Glutamatergic neuron (in vitro differentiated cells): ENCODE measurements around the gene VTCN1. TPM values are rescaled to one million over a fixed set of nuclear protein-coding genes. Genes with fewer than 3 reads are reported as not detected.

Experiments used
- DNase-seq: peaks from one replicate; pipeline ENCODE4 v3.0.0; 2022
- H3K27ac Mint-ChIP-seq: one replicate; pipeline ENCODE4 v1.8.0; 2020; ENCODE audit warnings: mild to moderate bottlenecking, mixed read lengths, inconsistent platforms; ENCODE audit not compliant: unreplicated experiment
- H3K27me3 Mint-ChIP-seq: one replicate; pipeline ENCODE4 v1.8.0; 2020; ENCODE audit warnings: mild to moderate bottlenecking, moderate library complexity, mixed read lengths, inconsistent platforms; ENCODE audit not compliant: unreplicated experiment
- H3K36me3 Mint-ChIP-seq: one replicate; pipeline ENCODE4 v1.8.0; 2020; ENCODE audit warnings: mild to moderate bottlenecking, mixed read lengths, inconsistent platforms; ENCODE audit not compliant: unreplicated experiment
- H3K4me1 Mint-ChIP-seq: one replicate; pipeline ENCODE4 v1.8.0; 2020; ENCODE audit warnings: mild to moderate bottlenecking, low read depth, mixed read lengths, inconsistent platforms; ENCODE audit not compliant: unreplicated experiment
- H3K4me3 Mint-ChIP-seq: one replicate; pipeline ENCODE4 v1.8.0; 2020; ENCODE audit warnings: mild to moderate bottlenecking, mixed read lengths, inconsistent platforms; ENCODE audit not compliant: unreplicated experiment
- H3K9me3 Mint-ChIP-seq: one replicate; pipeline ENCODE4 v1.8.0; 2020; ENCODE audit warnings: mild to moderate bottlenecking, moderate library complexity, mixed read lengths, inconsistent platforms; ENCODE audit not compliant: unreplicated experiment
- CTCF ChIP-seq: fragments of 200-600 bp; sonication (generic); IDR thresholded peaks from one replicate; pipeline ENCODE4 v1.5.0; 2021; ENCODE audit not compliant: partially characterized antibody, unreplicated experiment
- total RNA-seq: library from RNA; stranded (reverse); fragmentation: NEBNext Ultra II Directional; extraction: Animal tissue kit (Norgen Biotek cat#: 25700); gene quantifications from one replicate; pipeline ENCODE4 v1.2.1, GENCODE V29; 2021; ENCODE audit not compliant: unreplicated experiment

VTCN1 gene
- total RNA-seq, 1 donor from 2014 or later = not detected

- Mint-ChIP-seq H3K4me1 (no peaks in the 10 kb centered on the region), H3K36me3 (no peaks in the 10 kb centered on the region), H3K9me3 (peaks cover 3% of the 10 kb centered on the region), H3K4me3 (no peak overlapping the region), H3K27me3 (peaks cover 2% of the 10 kb centered on the region), H3K27ac (no peak overlapping the region)
- TF ChIP-seq CTCF = no peak
- DNase-seq = no peak
Observed at GRCh38 chr1:117188170-117188815, 22.4 kb downstream of the VTCN1 start.

- Mint-ChIP-seq H3K27ac (no peak overlapping the region), H3K36me3 (no peaks in the 10 kb centered on the region), H3K9me3 (no peaks in the 10 kb centered on the region), H3K27me3 (peaks cover 1% of the 10 kb centered on the region), H3K4me3 (no peak overlapping the region), H3K4me1 (peaks cover 6% of the 10 kb centered on the region)
- TF ChIP-seq CTCF = no peak
- no peak for DNase-seq
Observed at GRCh38 chr1:117183112-117183511, 27.6 kb downstream of the VTCN1 start.

- Mint-ChIP-seq H3K27me3 (peaks cover 1% of the 10 kb centered on the region), H3K4me3 (no peak overlapping the region)
Observed at GRCh38 chr1:117182319-117182718, 28.4 kb downstream of the VTCN1 start.

GRCh38 chr1:117181630-117182041, 29.1 kb downstream of the VTCN1 start:
- no peak for TF ChIP-seq CTCF
- H3K27me3 Mint-ChIP-seq = peaks cover 1% of the 10 kb centered on the region
- no peak for DNase-seq
- no peak overlapping the region for H3K27ac Mint-ChIP-seq
- H3K36me3 Mint-ChIP-seq = no peaks in the 10 kb centered on the region
- peaks cover 6% of the 10 kb centered on the region for H3K4me1 Mint-ChIP-seq
- no peak overlapping the region for H3K4me3 Mint-ChIP-seq
- no peaks in the 10 kb centered on the region for H3K9me3 Mint-ChIP-seq

More at GRCh38 chr1:117182319-117182718, 28.4 kb downstream of the VTCN1 start:
- Mint-ChIP-seq H3K9me3 (no peaks in the 10 kb centered on the region), H3K27ac (no peak overlapping the region), H3K4me1 (peaks cover 6% of the 10 kb centered on the region), H3K36me3 (no peaks in the 10 kb centered on the region)
- DNase-seq = no peak
- TF ChIP-seq CTCF = no peak

- TF ChIP-seq CTCF = no peak
- H3K27me3 Mint-ChIP-seq = peaks cover 1% of the 10 kb centered on the region
- DNase-seq = no peak
- no peaks in the 10 kb centered on the region for H3K9me3 Mint-ChIP-seq
- H3K4me1 Mint-ChIP-seq = peaks cover 7% of the 10 kb centered on the region
- H3K36me3 Mint-ChIP-seq = no peaks in the 10 kb centered on the region
- no peak overlapping the region for H3K4me3 Mint-ChIP-seq
- H3K27ac Mint-ChIP-seq = no peak overlapping the region
Observed at GRCh38 chr1:117180147-117180967, 30.4 kb downstream of the VTCN1 start.
